Mesendoderm (in vitro differentiated cells): Measurements from ENCODE around the gene TMPRSS3.

Experiments
- DNase-seq: peaks from one replicate; pipeline ENCODE4 v3.0.0; 2013
- H2AK5ac ChIP-seq: 2 replicates; pipeline ENCODE4 v1.6.1; 2013; ENCODE audit warnings: low read length, inconsistent platforms
- H2BK120ac ChIP-seq: 2 replicates; pipeline ENCODE4 v1.6.1; 2013; ENCODE audit warnings: low read depth, mild to moderate bottlenecking, low read length, moderate library complexity, mixed read lengths
- H2BK15ac ChIP-seq: replicated peaks from 2 replicates; pipeline ENCODE4 v1.6.1; 2013; ENCODE audit warnings: low read depth, mild to moderate bottlenecking, moderate library complexity
- H2BK5ac ChIP-seq: 2 replicates; pipeline ENCODE4 v1.6.1; 2013; ENCODE audit warnings: low read length, inconsistent platforms
- H3K18ac ChIP-seq: 2 replicates; pipeline ENCODE4 v1.6.1; 2013; ENCODE audit warnings: mild to moderate bottlenecking, low read length, mixed read lengths
- H3K23ac ChIP-seq: one replicate; pipeline ENCODE4 v1.6.1; 2013; ENCODE audit warnings: low read length
- H3K27ac ChIP-seq: 2 replicates; pipeline ENCODE4 v1.5.1; 2013; ENCODE audit warnings: low read depth, mild to moderate bottlenecking, inconsistent platforms, low read length, moderate library complexity
- H3K27me3 ChIP-seq: 2 replicates; pipeline ENCODE4 v1.6.1; 2013; ENCODE audit warnings: low read length, control low read depth, mild to moderate bottlenecking, inconsistent platforms; ENCODE audit not compliant: insufficient read depth, poor library complexity
- H3K36me3 ChIP-seq: 2 replicates; pipeline ENCODE4 v1.6.1; 2013; ENCODE audit warnings: low read length, inconsistent platforms; ENCODE audit not compliant: control insufficient read depth, insufficient read depth
- H3K4ac ChIP-seq: one replicate; pipeline ENCODE4 v1.6.1; 2013; ENCODE audit warnings: low read depth, mild to moderate bottlenecking, low read length, moderate library complexity
- H3K4me1 ChIP-seq: 2 replicates; pipeline ENCODE4 v1.6.1; 2013; ENCODE audit warnings: low read depth, low read length, inconsistent platforms; ENCODE audit not compliant: control insufficient read depth
- H3K4me2 ChIP-seq: 2 replicates; pipeline ENCODE4 v1.6.1; 2013; ENCODE audit warnings: low read length
- H3K4me3 ChIP-seq: 2 replicates; pipeline ENCODE4 v1.5.1; 2013; ENCODE audit warnings: mild to moderate bottlenecking, low read length
- H3K56ac ChIP-seq: one replicate; pipeline ENCODE4 v1.6.1; 2013; ENCODE audit warnings: low read length
- H3K79me1 ChIP-seq: 2 replicates; pipeline ENCODE4 v1.6.1; 2013; ENCODE audit warnings: low read length, inconsistent platforms
- H3K79me2 ChIP-seq: 2 replicates; pipeline ENCODE4 v1.6.1; 2013; ENCODE audit warnings: mild to moderate bottlenecking, low read length; ENCODE audit not compliant: control insufficient read depth, insufficient read depth
- H3K9ac ChIP-seq: 2 replicates; pipeline ENCODE4 v1.6.1; 2013; ENCODE audit warnings: low read length, inconsistent platforms
- H4K5ac ChIP-seq: one replicate; pipeline ENCODE4 v1.6.1; 2013; ENCODE audit warnings: low read length
- H4K8ac ChIP-seq: one replicate; pipeline ENCODE4 v1.6.1; 2013; ENCODE audit warnings: low read depth, mild to moderate bottlenecking, control low read depth, low read length, moderate library complexity
- WGBS: extraction: QIAGEN DNeasy Blood & Tissue Kit; methylation state at CpG from one replicate; pipeline ENCODE4 v1.1.7; 2013; ENCODE audit warnings: low lambda C conversion rate, missing lambda C conversion rate; ENCODE audit not compliant: insufficient coverage; ENCODE audit errors: extremely low coverage; 5-methylcytosine and 5-hydroxymethylcytosine counted together

The TMPRSS3 gene

GRCh38 chr21:42349420-42350317, 46.2 kb downstream of the TMPRSS3 start:
- Histone ChIP-seq H3K27ac (no peak overlapping the region), H3K4me2 (no peak overlapping the region), H4K5ac (no peak overlapping the region), H3K79me2 (no peaks in the 10 kb centered on the region), H2BK120ac (no peak overlapping the region), H2BK5ac (no peak overlapping the region), H3K79me1 (no peaks in the 10 kb centered on the region), H3K4ac (no peak overlapping the region), H3K56ac (no peak overlapping the region), H3K4me1 (no peaks in the 10 kb centered on the region), H3K18ac (no peak overlapping the region), H2AK5ac (no peak overlapping the region), H3K23ac (no peak overlapping the region), H4K8ac (no peak overlapping the region), H3K27me3 (no peaks in the 10 kb centered on the region), H3K9ac (no peak overlapping the region), H3K4me3 (no peak overlapping the region), H2BK15ac (no peak overlapping the region), H3K36me3 (no peaks in the 10 kb centered on the region)
- WGBS, result no CpG with 5 or more reads among the region's 14 CpGs
- no peak for DNase-seq

GRCh38 chr21:42348762-42349161, 47.1 kb downstream of the TMPRSS3 start:
- Histone ChIP-seq H2BK15ac (no peak overlapping the region), H3K4me3 (no peak overlapping the region), H3K4me2 (no peak overlapping the region), H3K56ac (no peak overlapping the region), H4K8ac (no peak overlapping the region), H3K4me1 (no peaks in the 10 kb centered on the region), H3K9ac (no peak overlapping the region), H3K79me2 (no peaks in the 10 kb centered on the region), H3K27me3 (no peaks in the 10 kb centered on the region), H2BK120ac (no peak overlapping the region), H4K5ac (no peak overlapping the region), H3K27ac (no peak overlapping the region), H3K23ac (no peak overlapping the region), H3K18ac (no peak overlapping the region), H2AK5ac (no peak overlapping the region), H2BK5ac (no peak overlapping the region), H3K79me1 (no peaks in the 10 kb centered on the region), H3K4ac (no peak overlapping the region), H3K36me3 (no peaks in the 10 kb centered on the region)
- no peak for DNase-seq
- no CpG with 5 or more reads among the region's 2 CpGs for WGBS

GRCh38 chr21:42347601-42348327, 48.1 kb downstream of the TMPRSS3 start:
- H2BK15ac ChIP-seq, result no peak overlapping the region
- no peak overlapping the region for H3K27ac ChIP-seq
- no peak overlapping the region for H4K8ac ChIP-seq
- no peak overlapping the region for H4K5ac ChIP-seq
- no peak overlapping the region for H3K4ac ChIP-seq
- H3K56ac ChIP-seq, result no peak overlapping the region
- no peaks in the 10 kb centered on the region for H3K4me1 ChIP-seq
- H3K4me2 ChIP-seq, result no peak overlapping the region
- no peak overlapping the region for H2AK5ac ChIP-seq
- H3K4me3 ChIP-seq, result no peak overlapping the region
- H3K23ac ChIP-seq, result no peak overlapping the region
- no peak for DNase-seq
- no peak overlapping the region for H2BK120ac ChIP-seq
- H3K9ac ChIP-seq, result no peak overlapping the region
- no CpG with 5 or more reads among the region's 30 CpGs for WGBS
- H3K79me1 ChIP-seq, result no peaks in the 10 kb centered on the region
- no peaks in the 10 kb centered on the region for H3K27me3 ChIP-seq
- H3K18ac ChIP-seq, result no peak overlapping the region
- H3K36me3 ChIP-seq, result no peaks in the 10 kb centered on the region
- no peaks in the 10 kb centered on the region for H3K79me2 ChIP-seq
- H2BK5ac ChIP-seq, result no peak overlapping the region

GRCh38 chr21:42346866-42347600, 48.8 kb downstream of the TMPRSS3 start:
- no peak overlapping the region for H4K8ac ChIP-seq
- no peak overlapping the region for H3K4ac ChIP-seq
- H3K9ac ChIP-seq, result no peak overlapping the region
- H3K4me1 ChIP-seq, result no peaks in the 10 kb centered on the region
- no peak overlapping the region for H3K4me2 ChIP-seq
- no peak overlapping the region for H3K4me3 ChIP-seq
- no peak overlapping the region for H2BK15ac ChIP-seq
- no peak overlapping the region for H2BK5ac ChIP-seq
- H3K79me1 ChIP-seq, result no peaks in the 10 kb centered on the region
- H3K27me3 ChIP-seq, result no peaks in the 10 kb centered on the region
- DNase-seq, result no peak
- H2AK5ac ChIP-seq, result no peak overlapping the region
- H3K36me3 ChIP-seq, result no peaks in the 10 kb centered on the region
- no peak overlapping the region for H2BK120ac ChIP-seq
- no peak overlapping the region for H4K5ac ChIP-seq
- H3K18ac ChIP-seq, result no peak overlapping the region
- no CpG with 5 or more reads among the region's 30 CpGs for WGBS
- no peak overlapping the region for H3K56ac ChIP-seq
- no peaks in the 10 kb centered on the region for H3K79me2 ChIP-seq
- no peak overlapping the region for H3K27ac ChIP-seq
- no peak overlapping the region for H3K23ac ChIP-seq

GRCh38 chr21:42346441-42346840, 49.4 kb downstream of the TMPRSS3 start:
- Histone ChIP-seq H4K8ac (no peak overlapping the region), H3K4me2 (no peak overlapping the region), H2BK5ac (no peak overlapping the region), H3K9ac (no peak overlapping the region), H2BK120ac (no peak overlapping the region), H3K79me1 (no peaks in the 10 kb centered on the region), H3K23ac (no peak overlapping the region), H4K5ac (no peak overlapping the region), H3K36me3 (no peaks in the 10 kb centered on the region), H3K56ac (no peak overlapping the region), H3K4me1 (no peaks in the 10 kb centered on the region), H3K18ac (no peak overlapping the region), H3K4me3 (no peak overlapping the region), H3K79me2 (no peaks in the 10 kb centered on the region), H2AK5ac (no peak overlapping the region), H3K4ac (no peak overlapping the region), H2BK15ac (no peak overlapping the region), H3K27me3 (no peaks in the 10 kb centered on the region), H3K27ac (no peak overlapping the region)
- no peak for DNase-seq
- WGBS, result no CpG with 5 or more reads among the region's 9 CpGs
